HCEC 1CT (cell line): ENCODE measurements around the gene PKP3.
A peak's percentile ranks its signal among the peaks of the same experiment; 100 is the strongest.

Source experiments
- DNase-seq: peaks from one replicate; pipeline ENCODE4 v3.0.0-alpha.2; 2017

Gene PKP3

DNA sequence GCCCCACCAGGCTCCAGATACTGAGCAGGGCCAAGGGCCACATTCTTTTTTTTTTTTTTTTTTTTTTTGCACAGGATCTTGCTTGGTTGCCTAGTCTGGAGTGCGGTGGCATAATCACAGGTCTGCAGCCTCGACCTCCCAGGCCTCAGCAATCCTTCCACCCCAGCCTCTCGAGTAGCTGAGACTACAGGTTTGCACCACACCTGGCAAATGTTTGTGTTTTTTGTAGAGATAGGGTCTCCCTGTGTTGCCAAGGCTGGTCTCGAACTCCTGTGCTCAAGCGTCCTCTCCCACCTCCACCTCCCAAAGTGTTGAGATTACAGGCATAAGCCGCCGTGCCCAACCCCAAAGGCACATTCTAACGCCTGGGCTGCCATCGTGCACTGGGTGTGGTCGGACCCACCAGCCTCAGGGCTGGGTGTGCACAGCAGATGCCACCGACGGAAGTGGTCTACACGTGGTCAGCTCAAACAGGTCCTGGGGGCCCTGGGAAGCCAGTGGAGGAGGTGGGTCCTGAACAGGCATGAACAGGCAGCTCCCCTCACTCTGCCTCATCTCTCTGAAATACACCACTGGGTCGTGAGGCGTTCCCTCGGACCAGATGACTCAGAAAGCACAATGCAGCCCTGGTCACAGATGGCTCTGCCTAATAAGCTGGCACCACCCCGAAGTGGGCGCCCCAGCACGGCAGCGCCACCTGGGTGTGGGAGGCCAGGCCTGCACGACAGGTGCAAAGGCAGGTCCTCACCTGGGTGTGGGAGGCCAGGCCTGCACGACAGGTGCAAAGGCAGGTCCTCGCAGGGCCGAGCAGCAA lies 29.9 kb upstream of the PKP3 start:
- DNase-seq: peak; percentile 17

GRCh38 chr11:364991-365725 lies 28.9 kb upstream of the PKP3 start:
- no peak for DNase-seq

GRCh38 chr11:365831-366230 lies 28.2 kb upstream of the PKP3 start:
- no peak for DNase-seq

DNA sequence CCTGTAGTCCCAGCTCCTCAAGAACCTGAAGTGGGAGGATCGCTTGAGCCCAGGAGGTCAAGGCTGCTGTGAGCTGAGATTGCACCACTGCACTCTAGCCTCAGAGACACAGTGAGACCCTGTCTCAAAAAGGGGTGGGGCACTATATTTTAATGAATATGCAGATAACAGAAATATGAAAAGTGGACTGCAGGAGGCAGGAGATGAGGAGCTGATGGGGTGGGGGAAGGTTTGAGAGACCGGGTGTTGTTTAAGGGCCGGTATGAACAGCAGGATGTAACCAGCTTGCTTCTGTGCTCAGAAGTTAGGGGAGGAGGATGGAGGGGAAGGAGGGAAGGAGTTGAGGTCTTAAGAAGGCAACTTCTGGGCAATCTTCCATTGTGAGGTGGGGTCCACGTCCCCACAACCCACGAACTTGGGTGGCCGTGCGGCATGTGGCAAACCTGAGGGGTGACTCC lies 26.0 kb upstream of the PKP3 start:
- no peak for DNase-seq

DNA sequence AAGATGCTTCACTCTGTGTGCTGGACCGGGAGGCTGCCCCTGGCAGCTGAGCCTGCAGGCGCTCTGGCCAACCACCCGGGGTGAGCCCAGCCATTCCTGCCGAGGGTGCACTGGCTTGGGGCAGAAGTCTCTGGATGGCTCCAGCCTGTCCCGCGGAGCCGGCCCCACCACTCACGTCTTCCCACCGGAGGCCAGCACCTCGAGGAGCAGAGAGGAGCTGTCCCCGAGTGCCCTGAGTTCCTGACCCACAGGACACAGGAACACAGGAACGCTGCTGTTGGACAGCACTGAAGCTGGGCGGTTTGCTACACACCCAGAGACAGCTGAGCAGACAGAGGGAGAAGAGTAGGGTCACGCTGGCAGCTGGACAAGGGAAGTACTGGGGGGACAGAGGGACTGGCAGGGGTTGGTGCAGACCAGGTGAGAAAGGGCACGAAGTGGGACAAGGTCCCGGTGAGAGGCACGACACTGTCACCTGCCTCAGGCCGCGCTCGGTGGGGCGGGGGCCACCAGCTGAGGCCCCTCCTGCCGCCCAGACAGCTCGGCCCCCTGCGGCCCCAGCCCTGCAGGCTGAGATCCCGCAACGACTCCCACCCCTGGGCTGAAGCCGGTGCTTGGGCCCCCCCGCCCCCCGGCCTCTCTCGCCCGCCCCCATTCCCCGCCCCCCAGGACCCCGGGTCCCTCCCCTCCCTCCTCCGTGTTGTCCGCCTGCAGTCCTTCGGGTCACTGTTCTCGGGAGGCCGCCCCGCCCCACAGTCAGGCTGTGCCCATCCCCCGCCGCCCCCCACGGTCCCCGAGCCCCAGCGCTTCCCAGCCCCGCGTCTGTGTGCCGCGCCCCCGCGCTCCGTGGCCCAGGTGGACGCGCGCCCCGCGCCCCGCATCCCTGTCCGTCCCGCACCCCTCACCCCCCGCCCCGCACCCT lies 25.3 kb upstream of the PKP3 start:
- no peak for DNase-seq

- no peak for DNase-seq
Observed at GRCh38 chr11:369336-370018, 24.5 kb upstream of the PKP3 start, which contains the start of gene B4GALNT4. Gene B4GALNT4 (plus strand): TSS chr11:369499. CDS start chr11:369804, 305 bp downstream.

DNA sequence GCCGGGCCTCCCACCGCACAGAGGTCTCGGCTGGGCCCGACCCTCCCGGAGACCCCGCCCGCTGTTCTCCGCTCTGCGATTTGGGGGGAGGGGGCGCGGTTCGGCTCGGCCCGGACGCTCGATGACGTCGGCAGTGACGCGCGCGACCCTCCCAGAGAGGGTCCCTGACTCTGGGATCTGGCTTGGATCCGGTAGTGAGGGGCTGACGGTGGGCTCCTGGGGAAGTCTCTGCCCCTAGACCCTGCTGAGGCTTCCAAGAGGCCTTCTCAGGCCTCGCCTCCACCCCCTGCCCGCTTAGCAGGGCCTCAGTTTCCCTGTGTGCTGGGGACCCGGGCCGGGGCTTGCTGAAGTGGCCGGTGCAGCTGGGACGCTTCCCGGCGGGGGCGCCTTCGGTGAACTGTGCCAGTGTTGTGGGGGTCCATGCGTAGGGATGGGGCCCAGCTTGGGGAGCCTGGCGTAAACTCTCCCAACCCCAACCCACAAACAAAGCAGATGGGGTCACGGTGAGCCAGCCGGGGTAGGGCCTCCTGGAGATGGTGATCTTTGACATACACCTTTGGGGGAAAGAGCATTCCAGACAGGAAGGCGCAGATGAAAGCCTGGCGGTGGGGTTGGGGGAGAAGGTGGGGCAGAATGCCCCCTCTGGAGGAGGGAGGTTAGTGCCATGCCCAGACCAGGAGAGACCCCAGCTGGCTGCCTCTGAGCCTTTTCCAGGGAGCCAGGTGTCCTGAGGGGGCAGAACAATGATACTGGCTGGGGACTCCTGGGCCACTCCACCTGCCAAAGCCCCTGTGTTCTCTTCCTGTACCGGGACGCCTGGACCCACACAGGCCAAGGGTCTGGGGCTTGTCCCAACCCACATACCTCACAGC lies 23.7 kb upstream of the PKP3 start:
- no peak for DNase-seq

GRCh38 chr11:371051-371450 lies 23.0 kb upstream of the PKP3 start:
- DNase-seq: no peak

- no peak for DNase-seq
Observed at GRCh38 chr11:371716-372590, 22.1 kb upstream of the PKP3 start.

- DNase-seq: no peak
Observed at GRCh38 chr11:372809-373715, 20.9 kb upstream of the PKP3 start.

- no peak for DNase-seq
Observed at GRCh38 chr11:373716-374551, 20.1 kb upstream of the PKP3 start.

- DNase-seq: no peak
Observed at GRCh38 chr11:375065-376025, 18.7 kb upstream of the PKP3 start.

DNA sequence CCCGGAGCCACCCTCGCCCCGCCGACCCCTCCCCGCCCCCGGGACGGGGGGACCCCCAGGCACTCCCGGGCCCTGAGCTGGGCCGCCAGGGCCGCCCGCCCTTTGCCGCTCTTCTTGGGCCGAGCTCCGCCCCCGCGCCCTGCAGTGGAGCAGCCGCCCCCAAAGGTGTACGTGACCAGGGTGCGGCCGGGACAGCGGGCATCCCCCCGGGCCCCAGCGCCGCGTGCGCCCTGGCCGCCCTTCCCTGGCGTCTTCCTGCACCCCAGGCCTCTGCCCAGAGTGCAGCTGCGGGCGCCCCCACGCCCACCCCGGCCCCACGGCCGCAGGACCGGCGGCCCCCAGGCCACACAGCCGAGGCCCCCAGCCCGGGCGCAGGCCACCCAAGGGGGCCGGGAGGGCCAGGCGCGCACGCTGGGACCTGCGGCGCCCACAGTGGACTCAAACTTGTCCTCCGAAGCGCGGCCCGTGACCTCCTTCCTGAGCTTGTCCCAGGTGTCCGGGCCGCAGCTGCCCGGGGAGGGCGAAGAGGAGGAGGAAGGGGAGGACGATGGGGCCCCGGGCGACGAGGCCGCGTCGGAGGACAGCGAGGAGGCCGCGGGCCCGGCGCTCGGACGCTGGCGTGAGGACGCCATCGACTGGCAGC lies 17.4 kb upstream of the PKP3 start:
- no peak for DNase-seq

- no peak for DNase-seq
Observed at GRCh38 chr11:377174-377865, 16.7 kb upstream of the PKP3 start.

DNA sequence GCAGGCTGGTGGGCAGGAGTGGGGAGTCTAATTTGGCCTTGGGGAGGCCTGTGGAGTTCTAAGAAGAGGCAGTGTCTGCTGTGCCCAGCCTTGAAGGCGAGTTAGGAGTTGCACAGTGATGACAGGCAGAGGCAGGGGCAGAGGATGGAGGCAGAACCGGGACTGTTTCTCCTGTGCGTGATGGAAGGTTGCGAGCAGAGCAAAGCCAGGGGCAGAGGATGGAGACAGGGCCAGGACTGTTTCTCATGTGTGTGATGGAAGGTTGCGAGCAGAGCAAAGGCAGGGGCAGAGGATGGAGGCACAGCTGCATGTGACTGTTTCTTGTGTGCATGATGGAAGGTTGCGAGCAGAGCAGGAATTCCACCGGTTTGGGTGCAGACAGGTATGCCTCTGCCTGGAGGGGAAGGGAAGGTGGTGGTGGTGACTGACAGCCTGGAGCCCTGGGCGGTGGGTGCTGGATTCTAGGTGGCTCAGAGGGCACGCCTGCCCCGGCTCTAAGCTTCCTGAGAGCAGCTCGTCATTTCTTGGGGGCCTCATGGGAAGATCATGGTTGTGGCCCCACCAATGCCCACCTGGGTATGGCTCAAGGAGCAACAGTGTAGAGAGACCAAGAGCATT lies 16.0 kb upstream of the PKP3 start:
- no peak for DNase-seq
